Ovary (tissue), 9 donors: ENCODE results near the gene ARHGAP12. TPM values are rescaled to one million over a fixed set of nuclear protein-coding genes. Genes with fewer than 3 reads are reported as not detected.
"Not testable (repeated sequence)": the region's sequence is repeated elsewhere in the genome, so short reads cannot be mapped to it uniquely, and the experiment has no call there.

ENCODE experiments used
- DNase-seq, 5 donors: peaks; one replicate each; pipeline ENCODE4 v3.0.0-alpha.2; 2019 to 2020
- H3K27ac ChIP-seq, 2 donors: fragments of 200-600 bp; one replicate each; pipeline versions ENCODE4 v1.5.1 to v1.8.0; 2019 to 2022
- H3K27me3 ChIP-seq: fragments of 200-600 bp; one replicate; pipeline ENCODE4 v1.8.0; 2022
- H3K36me3 ChIP-seq: fragments of 200-600 bp; sonication (generic); one replicate; pipeline ENCODE4 v1.5.1; 2019
- H3K4me1 ChIP-seq: one replicate; pipeline ENCODE4 v1.8.1; 2013; ENCODE audit warnings: mild to moderate bottlenecking, moderate library complexity; ENCODE audit not compliant: insufficient read depth
- H3K4me3 ChIP-seq: fragments of 200-600 bp; sonication (generic); one replicate; pipeline ENCODE4 v1.5.1; 2017
- H3K9me3 ChIP-seq, 2 donors: fragments of 200-600 bp in 1 of 2; sonication (generic) in 1 of 2; one replicate each; pipeline versions ENCODE4 v1.5.1 to v1.8.1; 2013 to 2019; ENCODE audit warnings: mild to moderate bottlenecking in 1 of 2, moderate library complexity in 1 of 2
- EP300 ChIP-seq: sonication (generic); formaldehyde crosslinking; IDR thresholded peaks from one replicate; pipeline ENCODE4 v1.6.1; 2017; ENCODE audit warnings: antibody characterized with exemption
- POLR2A ChIP-seq: fragments of 450-650 bp; IDR thresholded peaks from one replicate; pipeline ENCODE4 v1.6.1; 2017; ENCODE audit warnings: antibody characterized with exemption, mild to moderate bottlenecking, moderate library complexity
- WGBS, 3 donors: extraction: QIAGEN DNeasy Blood & Tissue Kit in 1 of 3; methylation state at CpG; one replicate each; pipeline versions ENCODE4 v1.1.5 to v1.1.7; 2013 to 2017; 5-methylcytosine and 5-hydroxymethylcytosine counted together
- intact Hi-C, 4 donors: fragments of 100-400 bp; cut with DNase I; formaldehyde crosslinking; loops; one replicate each; pipeline versions ENCODE4 v1.11.0 to v1.15.1; 2022 to 2023
- polyA plus RNA-seq, 2 donors: library from polyadenylated mRNA; stranded (reverse); fragments of 200-250 nt in 1 of 2; fragments of 350-450 nt in 1 of 2; fragmentation: Illumina TruSeq in 1 of 2; extraction: RNeasy Lipid Tissue Mini Kit (QIAGEN cat#74804) in 1 of 2; gene quantifications; one replicate each; pipeline ENCODE4 v1.2.3, GENCODE V29; 2013 to 2014
- total RNA-seq, 7 donors: library from RNA; depleted of rRNA in 2 of 7; stranded (reverse); fragments of >200 nt in 2 of 7; fragmentation: NEBNext Ultra II Directional in 3 of 7; extraction: Animal tissue kit (Norgen Biotek cat#: 25700) in 3 of 7; gene quantifications; one replicate each; pipeline versions ENCODE4 v1.1.0 to v1.2.4, GENCODE V29; 2016 to 2023
- TF ChIP-seq, protein P1 (sequence below), 3 donors: fragments of 450-650 bp in 2 of 3; fragments of 200-600 bp in 1 of 3; IDR thresholded peaks; one replicate each; pipeline versions ENCODE4 v1.5.1 to v1.8.0; 2016 to 2022; ENCODE audit warnings: antibody characterized with exemption in 3 of 3, mild to moderate bottlenecking in 1 of 3
- donor health status: DM: no; HTN: no; CAD: no; lungs with moderate emphysema.
- donor health status: DM: no; HTN: no; CAD: no.
- donor health status: Bipolar disorder and iron deficiency.
- donor health status: DM: yes; HTN: yes; CAD: no.
- donor health status: DM: no; HTN: no; CAD: no.
- donor health status: DM: yes; HTN: yes; CAD: no.

Gene ARHGAP12
- total and polyA plus RNA-seq, 9 donors: 13.9 to 60.6 (median 32.0) TPM

DNA sequence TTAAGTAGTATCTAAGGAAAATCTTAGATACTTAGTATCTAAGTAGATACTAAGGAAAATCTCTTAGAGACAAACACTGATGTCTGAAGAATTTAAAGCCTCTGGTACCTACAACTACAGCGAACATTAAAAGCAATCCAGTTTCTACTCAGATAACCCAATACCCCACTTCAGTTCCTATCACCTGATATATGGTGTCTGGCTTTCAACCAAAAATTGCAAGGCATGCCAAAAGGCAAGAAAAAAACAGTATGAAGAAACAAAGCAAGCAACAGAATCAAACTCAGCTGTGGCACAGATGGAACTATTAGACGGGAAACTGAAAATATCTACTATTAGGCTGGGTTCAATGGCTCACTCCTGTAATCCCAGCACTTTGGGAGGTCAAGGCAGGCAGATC, 31.1 kb downstream of the ARHGAP12 start:
- Histone ChIP-seq H3K4me3 (no peak overlapping the region), H3K27me3 (no peaks in the 10 kb centered on the region), H3K36me3 (no peaks in the 10 kb centered on the region), H3K27ac (no peak overlapping the region), H3K9me3 (no peaks in the 10 kb centered on the region), H3K4me1 (peaks cover 10% of the 10 kb centered on the region)
- intact Hi-C loops: no loop called here
- no peak for TF ChIP-seq EP300
- TF ChIP-seq, protein P1, sequence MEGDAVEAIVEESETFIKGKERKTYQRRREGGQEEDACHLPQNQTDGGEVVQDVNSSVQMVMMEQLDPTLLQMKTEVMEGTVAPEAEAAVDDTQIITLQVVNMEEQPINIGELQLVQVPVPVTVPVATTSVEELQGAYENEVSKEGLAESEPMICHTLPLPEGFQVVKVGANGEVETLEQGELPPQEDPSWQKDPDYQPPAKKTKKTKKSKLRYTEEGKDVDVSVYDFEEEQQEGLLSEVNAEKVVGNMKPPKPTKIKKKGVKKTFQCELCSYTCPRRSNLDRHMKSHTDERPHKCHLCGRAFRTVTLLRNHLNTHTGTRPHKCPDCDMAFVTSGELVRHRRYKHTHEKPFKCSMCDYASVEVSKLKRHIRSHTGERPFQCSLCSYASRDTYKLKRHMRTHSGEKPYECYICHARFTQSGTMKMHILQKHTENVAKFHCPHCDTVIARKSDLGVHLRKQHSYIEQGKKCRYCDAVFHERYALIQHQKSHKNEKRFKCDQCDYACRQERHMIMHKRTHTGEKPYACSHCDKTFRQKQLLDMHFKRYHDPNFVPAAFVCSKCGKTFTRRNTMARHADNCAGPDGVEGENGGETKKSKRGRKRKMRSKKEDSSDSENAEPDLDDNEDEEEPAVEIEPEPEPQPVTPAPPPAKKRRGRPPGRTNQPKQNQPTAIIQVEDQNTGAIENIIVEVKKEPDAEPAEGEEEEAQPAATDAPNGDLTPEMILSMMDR (IDR thresholded peaks at IDR 0.05): no peak
- 33 to 41% (median 39%) methylated on average over 2 of the region's 2 CpGs for WGBS, 3 donors
- DNase-seq: no peak

GRCh38 chr10:31896968-31897384, 31.7 kb downstream of the ARHGAP12 start:
- peaks cover 10% of the 10 kb centered on the region for H3K4me1 ChIP-seq
- WGBS, 3 donors: 37 to 77% (median 47%) methylated on average over 1 of the region's 1 CpG

GRCh38 chr10:31895722-31896121, 32.9 kb downstream of the ARHGAP12 start:
- H3K4me1 ChIP-seq, DNase-seq, H3K36me3 ChIP-seq, H3K9me3 ChIP-seq, intact Hi-C loops, H3K27me3 ChIP-seq, H3K27ac ChIP-seq, H3K4me3 ChIP-seq: not testable (repeated sequence)
- WGBS, 3 donors: 95 to 100% (median 95%) methylated on average over 6 of the region's 6 CpGs

More at GRCh38 chr10:31896968-31897384, 31.7 kb downstream of the ARHGAP12 start:
- H3K27ac ChIP-seq: no peak overlapping the region
- TF ChIP-seq, protein P1 (IDR thresholded peaks at IDR 0.05): no peak
- TF ChIP-seq POLR2A (no peak), EP300 (no peak)
- no peak overlapping the region for H3K4me3 ChIP-seq
- DNase-seq: no peak
- no peaks in the 10 kb centered on the region for H3K27me3 ChIP-seq
- no peaks in the 10 kb centered on the region for H3K36me3 ChIP-seq
- no peaks in the 10 kb centered on the region for H3K9me3 ChIP-seq
- intact Hi-C loops: no loop called here

DNA sequence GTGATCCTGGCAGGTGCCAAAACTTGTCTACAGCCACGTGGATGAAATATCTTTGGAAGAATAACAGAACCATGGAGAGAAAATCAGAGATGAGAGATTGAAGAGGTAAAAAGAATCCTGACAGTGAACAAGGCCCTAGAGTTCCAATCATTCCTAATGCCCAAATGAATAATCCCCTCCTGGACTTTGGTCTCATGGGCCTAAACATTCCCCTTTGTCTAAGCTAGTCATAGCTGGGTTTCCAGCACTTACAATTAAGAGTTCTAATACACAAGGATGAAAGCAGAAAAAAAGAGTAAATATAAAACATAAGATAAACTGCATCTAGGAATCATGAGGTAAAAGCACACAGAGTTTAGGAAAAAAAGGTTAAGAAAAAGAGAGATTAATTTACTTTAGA, 40.2 kb downstream of the ARHGAP12 start:
- Histone ChIP-seq H3K36me3 (no peaks in the 10 kb centered on the region), H3K27me3 (no peaks in the 10 kb centered on the region), H3K9me3 (no peaks in the 10 kb centered on the region), H3K4me3 (no peak overlapping the region), H3K27ac (no peak overlapping the region), H3K4me1 (peaks cover 2% of the 10 kb centered on the region)
- TF ChIP-seq EP300 (no peak), POLR2A (no peak)
- TF ChIP-seq, protein P1 (IDR thresholded peaks at IDR 0.05): no peak
- no peak for DNase-seq
- WGBS, 3 donors: 53 to 54% (median 54%) methylated on average over 1 of the region's 1 CpG
- intact Hi-C loops: no loop called here

GRCh38 chr10:31887850-31888249, 40.8 kb downstream of the ARHGAP12 start:
- Histone ChIP-seq H3K27me3 (no peaks in the 10 kb centered on the region), H3K9me3 (no peaks in the 10 kb centered on the region), H3K27ac (no peak overlapping the region), H3K4me1 (peaks cover 2% of the 10 kb centered on the region), H3K36me3 (no peaks in the 10 kb centered on the region), H3K4me3 (no peak overlapping the region)
- TF ChIP-seq POLR2A: no peak
- no peak for TF ChIP-seq EP300
- TF ChIP-seq, protein P1 (IDR thresholded peaks at IDR 0.05): no peak
- DNase-seq: no peak
- 97 to 99% (median 97%) methylated on average over 7 of the region's 7 CpGs for WGBS, 3 donors
- intact Hi-C loops: no loop called here
